Left lung (tissue), 14 donors: ENCODE results near the gene THSD8. TPM values are rescaled to one million over a fixed set of nuclear protein-coding genes. Genes with fewer than 3 reads are reported as not detected.

Source experiments
- ATAC-seq: fragments of 200-7000 bp; cut with Tn5 transposase; one replicate; pipeline ENCODE4 v1.9.1; 2020; ENCODE audit warnings: moderate library complexity
- DNase-seq, 4 donors: peaks; one replicate each; pipeline ENCODE4 v3.0.0-alpha.2; 2013 to 2020
- H3K27ac ChIP-seq, 2 donors: fragments of 200-600 bp; sonication (generic) in 1 of 2; one replicate each; pipeline versions ENCODE4 v1.5.0 to v1.8.0; 2020 to 2021
- H3K27me3 ChIP-seq, 2 donors: fragments of 200-600 bp; sonication (generic) in 1 of 2; one replicate each; pipeline versions ENCODE4 v1.5.0 to v1.8.0; 2020 to 2021
- H3K36me3 ChIP-seq, 2 donors: fragments of 200-600 bp; sonication (generic) in 1 of 2; one replicate each; pipeline versions ENCODE4 v1.5.0 to v1.8.0; 2020 to 2021
- H3K4me1 ChIP-seq, 2 donors: fragments of 200-600 bp; one replicate each; pipeline ENCODE4 v1.8.0; 2021
- H3K4me3 ChIP-seq, 2 donors: fragments of 200-600 bp; sonication (generic) in 1 of 2; one replicate each; pipeline versions ENCODE4 v1.5.0 to v1.8.0; 2020 to 2021; ENCODE audit warnings: mild to moderate bottlenecking in 1 of 2
- H3K9me3 ChIP-seq, 2 donors: fragments of 200-600 bp; sonication (generic) in 1 of 2; one replicate each; pipeline versions ENCODE4 v1.5.0 to v1.8.0; 2020 to 2021
- intact Hi-C, 2 donors: fragments of 100-400 bp; cut with DNase I; formaldehyde crosslinking; loops; one replicate each; pipeline versions ENCODE4 v1.11.2 to v1.14.2; 2022
- long read RNA-seq, 12 donors: library from polyadenylated mRNA in 2 of 12; unstranded in 2 of 12; transcript quantifications; one replicate each; pipeline ENCODE4 v2.0.0 and lab custom pipeline, GENCODE V29; 2019 to 2026
- polyA plus RNA-seq, 6 donors: library from polyadenylated mRNA; unstranded; fragments of 120-200 nt; gene quantifications; one replicate each; pipeline ENCODE4 v1.2.1, GENCODE V29; 2013; ENCODE audit not compliant: insufficient read length in 6 of 6
- total RNA-seq, 2 donors: library from RNA; stranded (reverse); fragmentation: NEBNext Ultra II Directional; extraction: Animal tissue kit (Norgen Biotek cat#: 25700); gene quantifications; one replicate each; pipeline ENCODE4 v1.2.1, GENCODE V29; 2021
- TF ChIP-seq, protein P1 (sequence below), 2 donors: fragments of 200-600 bp; sonication (generic) in 1 of 2; IDR thresholded peaks; one replicate each; pipeline versions ENCODE4 v1.5.0 to v1.8.0; 2021; ENCODE audit warnings: antibody characterized with exemption in 2 of 2
- donor health status: DM: no; HTN: yes; CAD: no.
- donor health status: DM: no; HTN: no; CAD: no.

The THSD8 gene
- total RNA-seq (1 to 10 TPM; 6.6 to 9.0 TPM), polyA plus RNA-seq (10 to 100 TPM in 1 of 6 donors, 1 to 10 TPM in 5; 2.2 to 11.6 (median 4.9) TPM)
- long read RNA-seq, donor 1: 0 reads
- long read RNA-seq, donor 2: 0 reads
- long read RNA-seq, donor 3: 0 reads
- long read RNA-seq, donor 4, partial matches to known transcripts: 1 of 1 reads
- long read RNA-seq, donor 4, other reads (novel, unspliced or antisense): 0 of 1 reads
- long read RNA-seq, donor 5: 0 reads
- long read RNA-seq, donor 6: 0 reads
- long read RNA-seq, donor 7: 0 reads
- long read RNA-seq, donor 8: 0 reads
- long read RNA-seq, donor 9: 0 reads
- long read RNA-seq, donor 10, partial matches to known transcripts: 0 of 1 reads
- long read RNA-seq, donor 10, other reads (novel, unspliced or antisense): 1 of 1 reads
- long read RNA-seq, donor 11: 0 reads
- long read RNA-seq, donor 12: 0 reads

DNA sequence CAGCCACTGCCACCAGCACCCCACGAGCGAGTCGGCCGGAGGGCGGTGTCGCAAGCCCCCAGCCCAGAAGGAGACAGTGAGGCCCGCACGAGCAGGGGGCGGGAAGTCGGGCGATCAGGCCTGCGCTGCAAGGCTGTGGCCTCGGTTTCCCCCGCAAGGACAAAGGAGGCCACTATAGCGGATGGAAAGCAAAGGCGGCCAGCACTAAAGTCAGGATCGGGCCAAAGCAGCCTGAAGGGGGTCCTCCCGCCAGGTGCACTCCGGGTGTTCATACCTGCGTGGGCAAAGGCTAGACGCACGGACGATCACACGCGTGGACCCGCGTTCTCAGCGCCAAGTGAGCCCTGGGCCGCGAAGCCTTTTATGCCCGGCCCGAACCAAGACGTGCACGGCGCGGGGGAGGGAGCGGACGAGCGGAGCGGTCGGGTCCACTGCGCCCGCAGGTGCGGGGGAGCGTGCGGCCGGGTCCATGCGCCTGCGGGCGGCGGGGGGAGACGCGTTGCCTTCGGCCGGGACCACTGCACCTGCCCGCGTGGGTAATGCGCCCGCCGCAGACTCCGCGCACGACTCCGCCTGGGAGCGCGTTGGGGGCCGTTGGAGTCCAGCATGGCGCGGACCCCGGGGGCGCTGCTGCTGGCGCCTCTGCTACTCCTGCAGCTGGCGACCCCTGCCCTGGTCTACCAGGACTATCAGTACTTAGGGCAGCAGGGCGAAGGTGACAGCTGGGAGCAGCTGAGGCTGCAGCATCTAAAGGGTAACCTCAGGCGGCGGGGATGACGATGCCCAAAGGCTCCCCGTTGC, at the start of gene THSD8, which contains the start of gene PRDX2:
TSS of gene THSD8 (plus strand) at position 604 of the 801 bp plus-strand sequence. CDS start at position 607, 3 bp downstream.
TSS of gene PRDX2 (minus strand) at position 335 of the 801 bp plus-strand sequence. CDS start 539 bp downstream, outside the sequence.
- peaks cover 18 to 34% of the 10 kb centered on the region in 2 donors for H3K4me1 ChIP-seq
- peak; percentile 93 for ATAC-seq
- no peaks in the 10 kb centered on the region for H3K9me3 ChIP-seq
- peak within 1 kb of the TSS; percentile 76 to 90 for H3K4me3 ChIP-seq
- peaks cover 0 to 25% of the 10 kb centered on the region in 2 donors for H3K27me3 ChIP-seq
- H3K27ac ChIP-seq: peak within 1 kb of the TSS; percentile 19 to 63
- TF ChIP-seq, protein P1, sequence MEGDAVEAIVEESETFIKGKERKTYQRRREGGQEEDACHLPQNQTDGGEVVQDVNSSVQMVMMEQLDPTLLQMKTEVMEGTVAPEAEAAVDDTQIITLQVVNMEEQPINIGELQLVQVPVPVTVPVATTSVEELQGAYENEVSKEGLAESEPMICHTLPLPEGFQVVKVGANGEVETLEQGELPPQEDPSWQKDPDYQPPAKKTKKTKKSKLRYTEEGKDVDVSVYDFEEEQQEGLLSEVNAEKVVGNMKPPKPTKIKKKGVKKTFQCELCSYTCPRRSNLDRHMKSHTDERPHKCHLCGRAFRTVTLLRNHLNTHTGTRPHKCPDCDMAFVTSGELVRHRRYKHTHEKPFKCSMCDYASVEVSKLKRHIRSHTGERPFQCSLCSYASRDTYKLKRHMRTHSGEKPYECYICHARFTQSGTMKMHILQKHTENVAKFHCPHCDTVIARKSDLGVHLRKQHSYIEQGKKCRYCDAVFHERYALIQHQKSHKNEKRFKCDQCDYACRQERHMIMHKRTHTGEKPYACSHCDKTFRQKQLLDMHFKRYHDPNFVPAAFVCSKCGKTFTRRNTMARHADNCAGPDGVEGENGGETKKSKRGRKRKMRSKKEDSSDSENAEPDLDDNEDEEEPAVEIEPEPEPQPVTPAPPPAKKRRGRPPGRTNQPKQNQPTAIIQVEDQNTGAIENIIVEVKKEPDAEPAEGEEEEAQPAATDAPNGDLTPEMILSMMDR (IDR thresholded peaks at IDR 0.05): no peak
- peaks cover 0 to 17% of the 10 kb centered on the region in 2 donors for H3K36me3 ChIP-seq
- peak; percentile 75 to 92 (median 80) for DNase-seq
- intact Hi-C loops: loop anchor here in 1 of 2 donors (5.0 kb wide), 1 partner anchor 34 kb away; no protein-coding TSS in a partner anchor

- H3K27ac ChIP-seq: no peak overlapping the region
- H3K4me1 ChIP-seq: peaks cover 0 to 19% of the 10 kb centered on the region in 2 donors
- intact Hi-C loops: loop anchor here in 1 of 2 donors (5.0 kb wide), 1 partner anchor 98 kb away; no protein-coding TSS in a partner anchor
- no peaks in the 10 kb centered on the region for H3K36me3 ChIP-seq
- H3K4me3 ChIP-seq: no peak overlapping the region
- TF ChIP-seq, protein P1 (IDR thresholded peaks at IDR 0.05): no peak
- DNase-seq: no peak
- no peaks in the 10 kb centered on the region for H3K9me3 ChIP-seq
- no peak for ATAC-seq
- H3K27me3 ChIP-seq: peaks cover 0 to 70% of the 10 kb centered on the region in 2 donors
Measured at GRCh38 chr19:12754465-12755196, 47.2 kb upstream of the THSD8 start.

GRCh38 chr19:12756150-12756883, 45.6 kb upstream of the THSD8 start:
- DNase-seq (no peak), ATAC-seq (no peak)
- no peaks in the 10 kb centered on the region for H3K36me3 ChIP-seq
- peaks cover 0 to 17% of the 10 kb centered on the region in 2 donors for H3K4me1 ChIP-seq
- no peak overlapping the region for H3K27ac ChIP-seq
- intact Hi-C loops: loop anchor here in 1 of 2 donors (5.0 kb wide), 1 partner anchor 96 kb away; no protein-coding TSS in a partner anchor
- TF ChIP-seq, protein P1 (IDR thresholded peaks at IDR 0.05): no peak
- H3K4me3 ChIP-seq: no peak overlapping the region
- H3K27me3 ChIP-seq: peaks cover 0 to 53% of the 10 kb centered on the region in 2 donors
- no peaks in the 10 kb centered on the region for H3K9me3 ChIP-seq

DNA sequence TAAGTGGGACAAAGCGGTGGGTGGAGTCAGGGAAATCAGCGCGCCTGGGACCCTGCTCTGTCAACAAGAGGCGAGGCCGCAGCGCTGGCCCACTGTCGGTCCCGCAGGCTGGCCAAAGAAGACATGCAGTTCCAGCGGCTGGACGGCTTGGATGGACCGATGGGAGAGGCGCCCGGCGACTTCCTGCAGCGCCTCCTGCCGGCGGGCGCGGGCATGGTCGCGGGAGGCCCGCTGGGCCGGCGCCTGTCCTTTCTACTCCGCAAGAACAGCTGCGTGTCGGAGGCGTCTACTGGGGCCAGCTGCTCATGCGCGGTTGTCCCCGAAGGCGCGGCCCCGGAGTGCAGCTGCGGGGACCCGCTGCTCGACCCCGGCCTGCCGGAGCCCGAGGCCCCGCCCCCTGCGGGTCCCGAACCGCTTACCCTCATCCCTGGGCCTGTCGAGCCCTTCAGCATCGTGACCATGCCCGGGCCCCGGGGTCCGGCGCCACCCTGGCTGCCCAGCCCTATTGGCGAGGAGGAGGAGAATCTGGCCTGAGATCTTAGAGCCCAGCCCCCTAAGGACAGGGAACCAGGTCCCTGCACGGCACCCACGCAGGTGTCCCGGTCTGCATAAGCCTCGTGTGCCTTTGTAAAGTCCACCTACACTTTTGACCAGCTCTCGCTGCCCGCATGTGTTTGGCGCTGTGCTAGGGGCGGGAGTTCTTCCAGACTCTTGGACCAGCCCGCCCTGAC, 44.2 kb upstream of the THSD8 start:
- H3K36me3 ChIP-seq: peaks cover 0 to 10% of the 10 kb centered on the region in 2 donors
- DNase-seq (peak; percentile 42 to 93 (median 73)), ATAC-seq (peak; percentile 94)
- no peak overlapping the region for H3K27ac ChIP-seq
- no peaks in the 10 kb centered on the region for H3K9me3 ChIP-seq
- peaks cover 0 to 17% of the 10 kb centered on the region in 2 donors for H3K4me1 ChIP-seq
- TF ChIP-seq, protein P1 (IDR thresholded peaks at IDR 0.05): peak; percentile 87 to 96
- intact Hi-C loops: loop anchor here in 1 of 2 donors (5.0 kb wide), 1 partner anchor 95 kb away; no protein-coding TSS in a partner anchor
- H3K4me3 ChIP-seq: peak overlapping the region; percentile 30 to 32
- H3K27me3 ChIP-seq: peaks cover 0 to 39% of the 10 kb centered on the region in 2 donors
